GM21717 (cell line): Measurements from ENCODE around the gene CA14.
"Not testable (repeated sequence)": the region's sequence is repeated elsewhere in the genome, so short reads cannot be mapped to it uniquely, and the experiment has no call there.

Source experiments
- ATAC-seq: cut with Tn5 transposase; IDR thresholded peaks from one replicate; pipeline ENCODE4 v1.9.1; 2021; ENCODE audit warnings: mild to moderate bottlenecking, moderate library complexity; ENCODE audit not compliant: unreplicated experiment

The CA14 gene

GRCh38 chr1:150257624-150258585, at the start of gene CA14:
CA14 (plus strand) TSS chr1:150257774; CDS start chr1:150258129, 355 bp downstream.
- no peak for ATAC-seq

DNA sequence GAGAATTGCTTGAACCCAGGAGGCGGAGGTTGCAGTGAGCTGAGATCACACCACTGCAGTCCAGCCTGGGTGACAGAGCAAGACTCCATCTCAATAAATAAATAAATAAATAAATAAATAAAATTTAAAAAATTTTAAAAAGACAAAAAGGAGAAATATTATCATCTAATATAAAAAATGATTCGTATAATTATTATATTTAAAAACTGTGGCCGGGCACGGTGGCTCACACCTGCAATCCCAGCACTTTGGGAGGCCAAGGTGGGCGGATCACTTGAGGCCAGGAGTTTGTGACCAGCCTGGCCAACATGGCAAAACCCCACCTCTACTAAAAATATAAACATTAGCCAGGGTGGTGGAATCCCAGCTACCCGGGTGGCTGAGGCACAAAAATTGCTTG, 49.1 kb upstream of the CA14 start:
- not testable (repeated sequence) for ATAC-seq

DNA sequence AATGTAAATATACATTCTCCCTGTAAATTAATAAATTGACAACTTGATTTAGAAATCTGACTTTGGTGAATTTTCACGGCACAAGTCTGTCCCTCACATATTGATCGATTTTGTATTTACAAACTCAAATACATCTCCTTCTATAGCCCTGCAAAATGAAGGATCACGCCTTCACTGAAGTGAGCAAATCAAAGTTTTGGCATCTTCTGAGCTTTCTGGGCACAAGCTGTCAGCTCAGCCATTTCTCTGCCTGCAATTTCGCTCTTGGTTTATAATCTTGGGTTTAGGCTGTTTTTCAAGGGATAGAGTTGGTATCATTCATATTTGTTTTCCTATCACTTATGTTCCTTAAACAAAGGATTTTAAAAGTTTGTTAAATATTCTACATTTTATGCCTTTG, 47.5 kb upstream of the CA14 start:
- ATAC-seq: no peak

DNA sequence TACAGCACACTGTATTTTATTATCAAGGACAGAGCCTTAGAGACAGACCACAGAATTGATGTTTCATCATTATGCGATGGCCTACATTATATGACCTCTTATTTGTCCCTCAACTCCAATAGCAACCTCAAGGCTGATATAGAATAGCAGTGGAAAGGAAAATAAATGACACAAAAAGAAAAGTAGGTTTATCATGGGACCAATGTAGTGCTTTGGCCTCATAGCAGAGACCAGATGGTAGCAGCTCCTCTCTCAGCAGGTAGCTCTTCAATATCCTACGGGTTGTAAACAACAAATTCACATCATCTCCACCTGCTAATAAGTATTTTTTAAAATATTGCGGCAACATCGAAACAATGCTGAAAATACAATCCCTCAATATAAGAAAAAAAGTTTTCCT, 46.9 kb upstream of the CA14 start:
- ATAC-seq: no peak

GRCh38 chr1:150212070-150212469, 45.5 kb upstream of the CA14 start:
- ATAC-seq: no peak

DNA sequence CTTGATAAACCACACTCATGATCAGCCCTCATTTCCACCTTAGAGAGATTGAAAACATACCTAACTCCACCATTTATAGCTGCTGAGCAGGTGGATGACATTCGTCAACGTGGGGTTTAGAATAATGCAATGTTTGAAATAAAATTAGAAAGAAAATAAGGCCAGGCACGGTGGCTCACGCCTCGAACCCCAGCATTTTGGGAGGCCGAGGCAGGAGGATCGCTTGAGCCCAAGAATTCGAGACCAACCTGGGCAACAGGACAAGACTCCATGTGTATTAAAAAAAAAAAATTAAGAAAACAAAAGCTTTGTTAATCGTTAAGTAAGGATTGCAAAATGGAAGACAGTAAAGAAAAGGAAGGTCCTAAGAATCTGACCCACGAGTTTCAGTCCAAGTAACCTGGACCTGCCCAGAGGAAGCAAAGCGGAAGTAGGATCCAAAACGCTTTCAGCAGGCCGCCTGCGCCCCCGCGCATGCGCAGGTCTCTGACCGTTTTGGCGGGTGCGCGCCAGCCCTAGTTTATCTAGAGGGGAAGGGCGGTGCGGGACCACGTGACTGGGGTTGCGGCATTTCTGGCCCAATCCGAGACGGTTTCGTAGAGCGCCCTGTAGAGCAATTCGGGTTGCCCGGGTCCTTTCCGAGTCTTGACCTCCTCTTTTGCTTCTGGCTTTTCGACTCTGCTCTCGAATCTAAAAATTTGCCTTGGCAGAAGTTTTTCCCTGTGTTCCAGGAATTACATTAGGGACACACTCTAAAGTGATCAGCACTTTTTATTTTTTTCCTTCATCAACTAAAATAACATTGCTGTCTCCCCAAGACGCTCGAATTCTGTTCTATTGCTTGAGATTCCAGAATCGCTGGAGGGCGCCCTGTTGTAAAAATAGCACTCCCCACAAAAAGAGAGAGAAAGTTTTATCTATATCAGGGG, 44.1 kb upstream of the CA14 start:
- ATAC-seq: peak; percentile 79

GRCh38 chr1:150214099-150214756, 43.3 kb upstream of the CA14 start:
- not testable (repeated sequence) for ATAC-seq

GRCh38 chr1:150215855-150216254, 41.7 kb upstream of the CA14 start:
- not testable (repeated sequence) for ATAC-seq

GRCh38 chr1:150221552-150221951, 36.0 kb upstream of the CA14 start:
- ATAC-seq: no peak

DNA sequence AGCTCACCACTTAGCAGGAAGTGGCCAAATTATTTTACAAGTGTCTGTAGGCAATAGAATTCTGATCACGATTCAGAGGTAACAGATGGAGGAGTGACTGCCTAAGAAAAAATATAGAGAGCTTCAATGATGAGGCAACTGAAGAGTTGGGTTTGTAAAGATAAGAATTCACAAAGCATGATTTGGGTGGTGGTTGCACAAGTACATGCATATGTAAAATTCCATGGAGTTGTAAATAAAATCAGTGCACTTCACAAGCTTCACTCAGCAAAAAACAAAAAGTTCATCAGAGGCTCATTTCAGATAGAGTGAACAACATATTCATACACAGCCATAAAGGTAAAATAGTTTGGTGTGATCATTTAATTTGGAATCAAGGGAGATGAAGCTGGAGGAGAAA, 32.6 kb upstream of the CA14 start:
- ATAC-seq: no peak

- no peak for ATAC-seq
These were observed 32.0 kb upstream of the CA14 start for GRCh38 chr1:150225546-150225945.

GRCh38 chr1:150226486-150226885, 31.1 kb upstream of the CA14 start:
- no peak for ATAC-seq

GRCh38 chr1:150227228-150227627, 30.3 kb upstream of the CA14 start:
- no peak for ATAC-seq

DNA sequence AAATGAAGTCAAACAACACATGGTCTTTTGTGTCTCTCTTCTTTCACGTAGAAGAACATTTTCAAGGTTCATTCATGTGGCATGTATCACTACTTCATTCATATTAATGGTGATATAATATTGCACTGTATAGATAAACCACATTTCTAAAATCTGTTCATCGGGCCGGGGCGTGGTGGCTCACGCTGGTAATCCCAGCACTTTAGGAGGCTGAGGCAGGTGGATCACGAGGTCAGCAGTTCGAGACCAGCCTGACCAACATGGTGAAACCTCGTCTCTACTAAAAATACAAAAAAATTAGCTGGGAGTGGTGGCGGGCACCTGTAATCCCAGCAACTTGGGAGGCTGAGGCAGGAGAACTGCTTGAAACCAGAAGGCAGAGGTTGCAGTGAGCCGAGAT, 29.3 kb upstream of the CA14 start:
- not testable (repeated sequence) for ATAC-seq

GRCh38 chr1:150232921-150233320, 24.7 kb upstream of the CA14 start:
- ATAC-seq: not testable (repeated sequence)

DNA sequence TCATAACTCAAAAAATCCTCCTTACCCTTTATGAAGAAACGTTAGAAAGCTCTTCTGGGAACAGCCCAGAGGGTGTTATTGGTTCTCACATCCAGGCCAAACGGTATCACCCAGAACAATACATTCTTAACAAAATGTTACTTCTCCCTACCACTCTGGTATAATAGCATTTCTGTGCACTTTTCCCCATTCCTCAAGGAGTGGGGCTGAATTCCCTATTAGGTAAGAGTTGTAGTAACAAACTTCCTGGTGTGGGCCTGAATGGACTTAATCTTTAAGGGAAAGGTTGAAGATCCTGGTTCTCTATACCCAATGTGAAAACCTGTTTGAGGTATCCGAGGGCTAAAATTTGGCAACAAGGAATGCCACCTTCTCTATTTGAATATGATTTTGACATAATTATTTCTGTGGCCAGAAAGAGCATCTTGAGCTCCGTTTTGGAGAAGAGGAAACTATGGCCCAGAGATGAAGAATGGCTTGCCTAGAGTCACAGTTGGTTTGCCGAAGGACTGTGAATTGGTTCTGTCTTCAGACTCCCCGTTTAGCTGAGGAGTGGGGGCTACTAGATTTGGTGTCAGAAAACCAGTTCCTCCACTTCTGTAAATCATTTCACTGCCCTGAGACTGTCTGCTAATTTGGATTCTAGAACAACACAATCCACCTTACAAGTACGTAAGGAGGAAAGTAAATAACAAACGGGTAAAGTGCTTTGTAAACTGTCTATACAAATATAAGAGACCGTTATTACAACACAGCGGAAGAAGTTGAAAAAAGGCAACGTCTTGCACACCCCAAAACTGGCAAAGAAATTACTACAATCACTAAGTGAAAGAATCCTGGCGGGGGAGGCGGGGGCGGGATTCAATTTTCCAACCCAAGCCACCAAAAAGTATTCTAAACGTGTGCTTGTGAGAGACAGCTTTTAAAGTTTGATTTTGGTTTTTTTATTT, 23.9 kb upstream of the CA14 start:
- ATAC-seq: no peak

- no peak for ATAC-seq
These were observed 23.3 kb upstream of the CA14 start for GRCh38 chr1:150234309-150234565.

DNA sequence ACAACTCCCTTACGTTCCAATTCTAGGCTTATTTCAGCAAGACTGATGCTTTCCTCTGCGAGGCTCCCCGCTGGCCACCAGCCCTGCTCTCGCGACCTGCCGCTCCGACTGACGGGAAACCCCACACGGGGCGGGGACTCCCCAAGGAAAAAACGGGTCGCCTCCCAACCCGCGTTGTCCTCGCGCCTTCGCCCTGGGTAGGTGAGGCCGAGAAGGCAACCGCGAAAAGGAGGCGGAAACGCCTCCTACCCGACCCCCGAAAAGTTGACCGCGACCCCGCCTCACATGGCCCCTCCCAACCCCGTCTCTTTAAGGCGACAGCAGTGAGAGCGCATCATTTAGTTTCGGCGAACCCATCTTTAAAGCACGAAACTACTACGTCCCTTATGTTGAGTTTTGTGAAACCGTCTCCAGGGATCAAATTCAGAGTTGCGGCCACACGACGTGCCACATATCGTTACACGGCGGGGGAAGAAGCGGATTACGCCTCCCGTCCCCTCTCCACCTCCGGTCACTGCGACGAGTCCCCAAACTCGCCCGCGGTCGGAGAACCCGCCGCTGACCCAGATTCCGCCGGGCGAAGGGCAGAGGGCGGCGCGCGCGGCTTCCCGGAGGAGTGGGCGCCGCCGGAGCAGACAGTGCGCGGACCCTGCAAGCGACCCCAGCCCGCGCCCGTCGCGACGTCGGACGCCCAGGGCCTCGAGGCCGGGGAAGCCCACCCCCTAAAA, 22.8 kb upstream of the CA14 start:
- peak; percentile 53 for ATAC-seq

DNA sequence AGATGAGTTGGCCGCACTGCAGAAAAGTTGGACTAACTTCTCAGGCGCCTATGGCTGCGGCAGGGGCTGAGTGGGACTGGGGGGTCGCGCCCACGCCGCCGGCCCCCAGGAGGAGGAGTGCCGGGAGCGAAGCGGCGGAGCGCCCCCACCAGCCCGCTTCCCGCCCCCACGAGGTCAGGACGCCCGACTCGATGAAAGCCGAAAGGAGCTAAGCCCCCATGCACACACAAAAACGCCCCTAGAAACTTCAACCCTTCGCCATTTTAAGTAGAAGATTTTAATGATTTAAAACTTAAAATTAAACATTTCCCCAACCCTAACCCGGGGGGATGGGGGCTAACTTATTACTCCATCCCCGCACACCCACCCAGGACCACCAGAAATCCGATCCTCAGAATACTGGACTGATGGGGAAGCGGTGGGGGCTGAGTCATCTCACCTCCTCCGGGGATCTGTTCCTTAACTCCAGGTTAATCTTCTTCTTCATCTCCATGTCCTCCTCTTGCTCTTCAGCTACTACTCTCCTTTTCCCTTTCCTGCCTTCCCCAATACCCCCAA, 22.2 kb upstream of the CA14 start:
- no peak for ATAC-seq
